Stimulated activated CD8-positive, alpha-beta memory T cell treated with anti-CD3 and anti-CD28 coated beads, Interleukin-2, amount 100 ng/mL, for 48 hours (primary cell): ENCODE measurements around the gene GLRA2.

ENCODE experiments used
- DNase-seq, 2 donors: peaks; one replicate each; pipeline ENCODE4 v3.0.0-alpha.2; 2020; ENCODE audit warnings: low read depth in 2 of 2

The GLRA2 gene

DNA sequence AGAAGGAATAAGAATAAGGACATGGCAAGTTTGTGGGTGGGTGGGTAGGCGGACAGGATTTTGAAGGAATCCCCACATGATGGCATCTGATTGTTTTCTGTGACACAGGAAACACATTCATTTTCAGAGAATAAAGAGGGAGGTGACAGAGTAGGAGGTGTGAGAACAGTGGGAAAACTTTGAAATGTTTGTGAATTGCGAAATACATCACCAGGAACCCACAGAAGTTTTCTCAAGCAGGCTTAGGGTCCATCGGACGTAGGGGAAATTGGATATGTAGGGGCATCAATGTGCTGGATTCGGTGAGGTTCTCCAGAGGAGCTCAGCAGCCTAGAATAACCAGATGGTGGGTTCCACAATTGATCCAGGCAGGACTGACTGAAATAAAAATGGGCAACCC lies 171.6 kb downstream of the GLRA2 start:
- DNase-seq, result no peak

DNA sequence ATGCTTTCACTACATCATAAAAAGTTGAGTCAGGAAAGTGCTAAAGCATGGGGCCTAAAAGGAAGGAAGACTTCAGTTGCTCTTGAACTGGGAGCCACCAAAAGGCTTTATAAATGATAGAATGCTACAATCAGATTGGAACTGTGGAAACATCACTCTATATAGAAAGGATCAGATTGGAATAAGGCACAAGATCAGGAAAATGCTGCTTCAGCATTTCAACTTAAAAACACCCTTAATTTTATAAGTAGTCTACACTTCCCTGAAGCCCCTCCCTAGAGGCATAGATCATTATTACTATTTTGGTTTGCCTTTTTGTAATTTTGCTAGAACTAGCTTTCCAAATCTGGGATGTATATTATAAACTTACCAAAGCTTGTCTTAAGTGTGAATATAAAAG lies 172.8 kb downstream of the GLRA2 start:
- no peak for DNase-seq

DNA sequence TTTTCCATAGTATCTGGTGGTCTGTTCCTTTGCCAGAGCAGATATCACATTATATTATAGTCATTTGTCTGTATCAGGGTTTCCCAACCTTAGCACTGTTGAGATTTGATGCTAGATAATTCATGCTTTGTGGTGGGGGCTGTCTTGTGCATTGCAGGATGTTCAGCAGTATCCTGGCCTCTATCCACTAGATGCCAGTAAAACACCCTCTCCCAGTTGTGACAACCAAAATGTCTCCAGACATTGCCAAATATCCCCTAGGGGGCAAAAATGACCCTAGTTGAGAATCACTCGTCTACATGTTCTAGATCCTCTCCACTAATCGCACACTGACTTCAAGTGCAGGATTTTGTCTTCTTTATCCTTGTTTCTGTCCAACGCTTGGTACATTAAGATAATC lies 182.8 kb downstream of the GLRA2 start:
- no peak for DNase-seq

DNA sequence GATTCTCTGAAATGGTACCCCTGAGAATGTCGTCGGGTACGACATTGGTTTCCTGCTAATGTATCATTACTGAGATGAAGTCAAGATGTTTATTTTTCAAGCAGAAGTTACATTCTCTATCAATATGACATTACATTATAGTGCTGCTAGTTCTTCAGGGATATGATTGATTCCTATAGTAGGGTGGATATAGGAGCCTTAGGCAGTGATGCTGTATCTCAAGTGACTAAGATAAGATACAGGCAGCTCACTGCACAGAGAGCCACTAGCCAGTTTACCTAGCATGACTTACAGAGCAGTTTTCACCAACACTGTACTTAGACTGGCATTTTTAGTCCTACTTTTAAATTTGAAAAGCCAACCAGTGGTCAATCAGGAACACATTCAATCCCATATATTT lies 188.6 kb downstream of the GLRA2 start:
- DNase-seq, result no peak

DNA sequence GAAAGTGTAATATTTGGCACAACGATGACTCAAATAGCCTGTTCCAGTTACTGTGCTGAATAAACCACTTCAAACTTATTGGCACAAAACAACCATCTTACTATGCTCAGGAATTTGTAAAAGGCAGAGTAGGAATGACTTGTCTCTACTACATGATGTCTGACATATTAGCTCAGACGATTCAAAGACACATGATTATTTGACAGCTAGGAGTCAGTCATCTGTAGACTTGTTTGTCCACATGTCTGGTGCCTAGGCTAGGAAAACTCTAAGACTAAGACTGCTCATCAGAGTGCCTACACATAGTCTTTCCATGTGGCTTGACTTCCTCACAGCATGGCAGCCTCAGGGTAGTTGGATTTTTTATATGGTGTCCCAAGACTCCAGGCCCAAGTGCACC lies 189.1 kb downstream of the GLRA2 start:
- DNase-seq, result no peak

DNA sequence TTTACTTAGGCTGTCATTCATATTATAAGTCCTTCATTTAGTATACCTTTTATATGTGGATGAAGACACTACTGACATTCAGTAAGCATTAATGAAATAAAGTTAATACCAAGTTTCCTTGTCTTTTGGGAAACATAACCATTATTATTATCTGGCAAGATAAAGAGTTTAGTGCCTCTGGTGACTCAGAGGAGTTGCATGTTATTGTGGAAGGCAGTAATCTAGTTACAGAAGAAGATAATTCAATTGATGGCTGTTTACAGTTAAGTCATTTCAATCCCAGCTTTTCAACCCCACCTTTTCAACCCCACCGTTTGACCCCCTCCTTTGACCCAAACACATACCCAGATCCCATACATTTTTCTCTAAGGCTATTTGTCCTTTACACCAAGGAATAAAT lies 199.7 kb downstream of the GLRA2 start:
- DNase-seq, result no peak

DNA sequence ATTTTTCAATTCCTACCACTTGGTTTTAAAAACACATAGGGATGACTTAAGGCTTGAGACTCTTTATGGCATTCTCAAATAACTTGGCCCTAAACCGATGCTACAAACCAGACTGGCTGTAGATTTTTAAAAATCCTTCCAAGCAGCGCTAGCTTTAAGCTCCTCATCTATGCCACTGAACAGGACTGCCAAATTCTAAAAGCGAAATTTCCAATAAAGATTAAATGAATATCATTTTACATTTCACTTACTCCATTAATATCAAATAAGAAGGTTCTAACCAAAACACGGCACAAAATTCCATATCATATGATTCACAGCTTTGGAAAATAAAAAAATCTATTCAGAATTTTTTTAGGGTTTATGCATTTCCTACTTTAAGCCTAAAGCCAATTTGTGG lies 209.3 kb downstream of the GLRA2 start:
- DNase-seq, result no peak

DNA sequence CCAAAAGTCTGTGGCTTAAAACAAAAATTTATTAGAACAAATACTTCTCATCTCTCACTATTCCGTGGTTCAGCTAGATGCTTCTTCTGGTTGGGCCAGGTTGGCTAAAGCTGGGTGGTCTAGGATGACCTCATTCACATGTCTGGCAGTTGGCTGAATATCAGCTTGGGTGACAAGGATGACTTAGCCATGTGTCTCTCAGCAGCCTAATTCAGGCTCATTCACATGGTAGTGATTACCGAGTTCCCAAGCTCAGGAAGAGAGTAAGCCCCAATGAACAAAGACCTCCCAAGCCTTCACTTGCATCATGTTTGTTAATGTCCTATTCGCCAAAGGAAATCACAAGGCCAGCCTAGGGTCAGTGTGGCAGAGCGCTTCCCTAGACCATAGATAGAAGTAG lies 224.1 kb downstream of the GLRA2 start:
- DNase-seq, result no peak

DNA sequence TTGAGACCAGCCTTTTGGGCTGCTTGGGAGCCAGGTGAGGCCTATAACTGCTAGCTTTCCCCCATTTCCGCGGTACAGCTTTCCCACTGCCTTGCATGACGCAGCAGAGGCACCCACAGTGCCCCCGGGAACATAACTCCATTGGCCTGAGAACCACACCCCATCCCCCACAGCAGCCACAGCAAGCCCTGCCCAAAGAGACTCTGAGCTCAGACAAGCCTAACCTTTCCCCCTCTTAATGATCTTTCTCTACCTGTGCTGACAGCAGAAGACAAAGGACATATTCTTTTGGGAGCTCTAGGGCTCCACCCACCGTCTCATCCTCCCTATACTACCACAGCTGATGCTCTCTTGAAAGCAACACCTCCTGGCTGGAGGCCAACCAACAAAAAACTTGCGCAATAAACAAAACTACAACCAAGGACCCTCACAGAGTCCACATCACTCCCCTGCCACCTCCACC lies 228.7 kb downstream of the GLRA2 start:
- no peak for DNase-seq

DNA sequence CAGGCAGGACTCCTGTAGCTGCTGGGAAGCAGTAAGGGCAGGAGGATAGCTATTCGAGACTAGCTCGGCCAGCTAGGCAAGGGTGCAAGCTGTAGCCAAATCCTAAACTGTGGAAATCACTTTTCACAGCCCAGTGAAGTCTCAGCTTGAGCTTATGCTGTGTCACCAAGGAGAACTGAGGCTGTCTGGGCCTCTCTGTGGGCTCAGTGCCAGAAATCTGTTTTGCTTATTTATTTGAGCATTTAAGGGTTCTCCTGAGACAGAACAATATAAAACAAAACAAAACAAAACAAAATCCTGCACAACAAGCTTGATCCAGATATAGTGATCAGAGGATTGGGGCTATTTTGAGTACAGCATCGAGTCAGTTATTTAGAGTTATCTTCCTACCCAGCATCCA lies 246.1 kb downstream of the GLRA2 start:
- DNase-seq, result no peak

DNA sequence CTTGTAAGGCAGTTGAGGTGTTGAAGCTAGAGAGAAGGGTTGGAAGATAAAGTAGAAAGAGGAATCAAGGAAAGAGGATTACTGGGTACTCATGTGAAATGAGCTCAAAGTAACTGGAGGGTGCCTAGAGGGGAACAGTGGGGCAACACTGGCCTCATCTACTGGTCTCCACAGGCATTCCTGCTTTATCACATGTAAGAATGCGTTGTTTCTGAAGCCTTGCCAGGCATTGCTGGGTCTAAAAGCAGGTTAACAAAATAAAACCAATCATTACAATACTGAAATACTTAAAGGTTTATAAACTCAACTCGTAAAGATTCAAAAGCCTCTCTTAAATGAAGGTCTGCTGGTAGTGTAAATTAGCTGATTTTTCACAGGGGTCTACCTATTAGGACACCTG lies 247.6 kb downstream of the GLRA2 start:
- DNase-seq, result no peak

DNA sequence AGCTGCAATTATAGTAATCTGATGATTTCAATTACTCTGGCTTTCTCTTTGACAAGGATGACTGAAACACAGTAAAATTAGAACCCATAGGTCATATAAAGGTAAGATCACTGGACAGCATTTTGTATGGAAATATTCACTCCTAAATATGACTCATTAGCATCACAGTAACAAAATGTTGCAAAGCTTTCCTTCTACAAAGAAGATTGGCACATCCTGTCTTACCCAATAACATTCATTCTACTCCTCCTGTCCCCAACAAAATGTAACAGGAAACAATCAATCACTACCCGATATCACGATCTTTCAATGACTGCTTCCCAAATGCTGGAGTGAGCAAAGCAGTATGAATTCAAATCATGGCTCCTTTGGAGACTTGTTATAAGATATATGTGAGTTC lies 248.2 kb downstream of the GLRA2 start:
- DNase-seq, result no peak

DNA sequence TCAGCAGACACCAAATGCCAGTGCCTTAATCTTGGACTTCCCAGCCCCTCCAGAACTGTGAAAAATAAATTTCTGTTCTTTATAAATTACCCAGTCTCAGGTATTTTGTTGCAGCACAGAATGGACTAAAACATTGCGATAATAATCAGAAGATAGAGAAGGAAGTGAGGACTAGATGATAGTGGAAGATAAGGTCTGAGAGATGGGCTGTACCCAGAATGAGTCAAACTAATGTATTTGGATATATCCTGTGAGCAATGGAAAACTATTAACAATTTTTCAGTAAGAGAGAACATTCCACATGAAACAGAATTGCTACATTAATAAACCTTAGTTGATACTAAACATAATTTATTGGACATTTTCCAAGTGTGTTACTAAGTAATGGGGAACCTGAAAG lies 250.2 kb downstream of the GLRA2 start:
- DNase-seq, result no peak
